ENCODE results near the gene MRPL49. TPM values are rescaled to one million over a fixed set of nuclear protein-coding genes. Genes with fewer than 3 reads are reported as not detected.

The MRPL49 gene
- total RNA-seq, 2 experiments from 2014 or later = 53.0 to 53.3 TPM

DNA sequence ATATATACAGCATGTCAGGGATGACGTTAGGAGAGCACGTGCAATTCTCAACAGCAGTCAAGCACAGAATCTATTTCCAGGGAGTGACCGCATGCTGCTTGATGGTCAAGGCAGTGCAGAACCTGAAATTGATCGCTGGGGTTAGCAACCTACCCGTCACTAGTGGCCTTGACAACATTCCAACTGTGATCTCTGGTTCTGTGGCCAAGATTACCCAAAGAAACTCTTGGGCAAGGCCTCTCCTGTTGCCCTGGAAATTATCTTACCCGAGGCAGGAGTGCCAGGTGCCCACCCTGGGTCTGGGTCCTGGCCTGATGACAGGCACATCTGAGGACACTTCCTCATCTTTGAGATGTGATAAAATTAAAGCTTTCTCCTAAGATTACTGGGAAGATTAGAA, 8.3 kb upstream of the MRPL49 start:
- Histone ChIP-seq H3K36me3 (ENCODE audit: insufficient read depth, low read length) (peaks cover 30% of the 10 kb centered on the region), H3K27me3 (ENCODE audit: control insufficient read depth in 1 of 2, insufficient read depth in 2 of 2, low read length in 2 of 2) (no peaks in the 10 kb centered on the region), H3K27ac (ENCODE audit: low read depth in 1 of 2, low read length in 2 of 2) (no peak overlapping the region), H3K4me1 (ENCODE audit: insufficient read depth, low read length) (peaks cover 75% of the 10 kb centered on the region), H3K9me3 (ENCODE audit: control insufficient read depth in 1 of 2, insufficient read depth in 1 of 2, low read length in 2 of 2) (no peaks in the 10 kb centered on the region), H3K4me3 (ENCODE audit: low read length) (no peak overlapping the region)
- H3K27me3 Mint-ChIP-seq = no peaks in the 10 kb centered on the region
- H3K4me1 Mint-ChIP-seq (ENCODE audit: low read depth) = peaks cover 50% of the 10 kb centered on the region
- H3K9me3 Mint-ChIP-seq = no peaks in the 10 kb centered on the region
- ChIA-PET POLR2A (interaction anchor here (0.6 to 6.5 kb wide), 4 partner anchors 8 to 245 kb away, joined by 3 to 91 read pairs (median 28); partner anchors contain the start of genes FAU, MRPL49, SYVN1 and VPS51), CTCF (interaction anchor here (1.4 to 4.1 kb wide), 3 partner anchors 8 to 67 kb away, joined by 3 to 58 read pairs (median 19); partner anchors contain the start of genes FAU, MRPL49 and VPS51)
- ATAC-seq (ENCODE audit: poor library complexity) (no peak), DNase-seq (peak in 1 of 14 experiments; percentile 25)
- peak overlapping the region; percentile 92 for H3K27ac Mint-ChIP-seq
- peaks cover 43% of the 10 kb centered on the region for H3K36me3 Mint-ChIP-seq (ENCODE audit: low read depth)
- no peak for TF ChIP-seq CTCF (IDR thresholded peaks at IDR 0.05)
- H3K4me3 Mint-ChIP-seq = peak overlapping the region; percentile 95
- intact Hi-C loops (cut with DNase I, micrococcal nuclease) = loop anchor here (2.0 to 10.0 kb wide), 3 partner anchors 67 to 411 kb away; partner anchors contain the start of genes CAPN1 (in 1 of the 2), MAP4K2 (in 1 of the 2) and SCYL1 (in 1 of the 2)

DNA sequence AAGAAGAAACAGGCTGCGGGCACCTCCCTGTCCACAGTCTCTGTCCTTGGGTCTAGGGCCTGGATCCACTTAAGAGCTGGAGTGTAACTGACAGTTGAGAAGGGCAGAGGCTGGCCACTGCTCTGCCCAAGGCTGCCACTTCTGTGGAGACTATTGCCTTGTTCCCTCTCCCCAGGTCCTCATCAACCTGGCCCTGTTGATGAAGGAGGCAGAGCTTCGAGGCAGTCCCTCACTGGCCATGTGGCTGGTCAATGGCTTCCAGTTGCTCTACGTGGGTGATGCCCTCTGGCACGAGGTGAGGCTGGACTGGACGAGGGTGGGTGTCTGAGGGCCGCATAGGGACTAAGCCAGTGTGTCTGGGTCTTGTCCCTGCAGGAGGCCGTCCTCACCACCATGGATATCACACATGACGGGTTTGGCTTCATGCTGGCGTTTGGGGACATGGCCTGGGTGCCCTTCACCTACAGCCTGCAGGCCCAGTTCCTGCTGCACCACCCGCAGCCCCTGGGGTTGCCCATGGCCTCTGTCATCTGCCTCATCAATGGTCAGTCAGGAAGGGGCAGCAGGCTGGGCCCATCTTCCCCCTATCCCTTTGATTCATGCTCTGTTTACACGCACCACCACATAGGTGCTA, 7.5 kb upstream of the MRPL49 start:
- Mint-ChIP-seq H3K27ac (peak overlapping the region; percentile 92), H3K27me3 (no peaks in the 10 kb centered on the region), H3K4me3 (peak overlapping the region; percentile 95), H3K4me1 (ENCODE audit: low read depth) (peaks cover 51% of the 10 kb centered on the region), H3K9me3 (no peaks in the 10 kb centered on the region), H3K36me3 (ENCODE audit: low read depth) (peaks cover 45% of the 10 kb centered on the region)
- ChIA-PET POLR2A (interaction anchor here (0.6 to 1.5 kb wide), 4 partner anchors 7 to 268 kb away, joined by 3 to 6 read pairs (median 4); partner anchors contain the start of genes FAU, MRPL49 and SYVN1), CTCF (interaction anchor here (1.4 kb wide), 1 partner anchor 66 kb away, joined by 3 read pairs; no protein-coding TSS in a partner anchor)
- no peaks in the 10 kb centered on the region for H3K9me3 ChIP-seq (ENCODE audit: control insufficient read depth in 1 of 2, insufficient read depth in 1 of 2, low read length in 2 of 2)
- peaks cover 75% of the 10 kb centered on the region for H3K4me1 ChIP-seq (ENCODE audit: insufficient read depth, low read length)
- no peak for TF ChIP-seq CTCF (IDR thresholded peaks at IDR 0.05)
- no peak overlapping the region for H3K4me3 ChIP-seq (ENCODE audit: low read length)
- no peaks in the 10 kb centered on the region for H3K27me3 ChIP-seq (ENCODE audit: control insufficient read depth in 1 of 2, insufficient read depth in 2 of 2, low read length in 2 of 2)
- DNase-seq (peak in 1 of 14 experiments; percentile 33), ATAC-seq (ENCODE audit: poor library complexity) (no peak)
- H3K36me3 ChIP-seq (ENCODE audit: insufficient read depth, low read length) = peaks cover 29% of the 10 kb centered on the region
- intact Hi-C loops (cut with DNase I, micrococcal nuclease) = loop anchor here (5.0 to 10.0 kb wide), 5 partner anchors 192 to 410 kb away; partner anchors contain the start of genes MAP4K2 (in 1 of the 2), PPP2R5B (in 1 of the 2) and SCYL1 (in 1 of the 2)
- H3K27ac ChIP-seq (ENCODE audit: low read depth in 1 of 2, low read length in 2 of 2) = no peak overlapping the region

GRCh38 chr11:65115361-65116082, 6.6 kb upstream of the MRPL49 start:
- intact Hi-C loops (cut with DNase I, micrococcal nuclease) = loop anchor here (2.0 to 10.0 kb wide), 5 partner anchors 19 to 409 kb away; partner anchors contain the start of genes PPP2R5B (in 1 of the 2), SCYL1 (in 1 of the 2) and SYVN1 (in 1 of the 2)
- peaks cover 69% of the 10 kb centered on the region for H3K4me1 ChIP-seq (ENCODE audit: insufficient read depth, low read length)
- CTCF ChIA-PET = no interaction called here
- Mint-ChIP-seq H3K9me3 (no peaks in the 10 kb centered on the region), H3K27me3 (no peaks in the 10 kb centered on the region), H3K4me1 (ENCODE audit: low read depth) (peaks cover 50% of the 10 kb centered on the region), H3K4me3 (peak overlapping the region; percentile 95), H3K36me3 (ENCODE audit: low read depth) (peaks cover 48% of the 10 kb centered on the region), H3K27ac (peak overlapping the region; percentile 51)
- H3K27me3 ChIP-seq (ENCODE audit: control insufficient read depth in 1 of 2, insufficient read depth in 2 of 2, low read length in 2 of 2) = no peaks in the 10 kb centered on the region
- H3K36me3 ChIP-seq (ENCODE audit: insufficient read depth, low read length) = peaks cover 33% of the 10 kb centered on the region
- ATAC-seq (ENCODE audit: poor library complexity) = no peak
- POLR2A ChIA-PET = interaction anchor here (1.5 to 3.0 kb wide), 3 partner anchors 19 to 191 kb away, joined by 3 to 8 read pairs (median 8); partner anchors contain the start of genes CAPN1, PPP2R5B and SYVN1
- no peak for TF ChIP-seq CTCF (IDR thresholded peaks at IDR 0.05)
- H3K27ac ChIP-seq (ENCODE audit: low read depth in 1 of 2, low read length in 2 of 2) = peak overlapping the region in 1 of 2 donors; percentile 79
- peak in 1 of 14 experiments; percentile 37 for DNase-seq
- no peaks in the 10 kb centered on the region for H3K9me3 ChIP-seq (ENCODE audit: control insufficient read depth in 1 of 2, insufficient read depth in 1 of 2, low read length in 2 of 2)
- H3K4me3 ChIP-seq (ENCODE audit: low read length) = no peak overlapping the region
